Type B pancreatic cell (in vitro differentiated cells): Measurements from ENCODE around the gene H1-8. TPM values are rescaled to one million over a fixed set of nuclear protein-coding genes. Genes with fewer than 3 reads are reported as not detected.
"Not testable (repeated sequence)": the region's sequence is repeated elsewhere in the genome, so short reads cannot be mapped to it uniquely, and the experiment has no call there.

Experiments
- DNase-seq: peaks from one replicate; pipeline ENCODE4 v3.0.0; 2021; ENCODE audit warnings: mixed read lengths; ENCODE audit not compliant: unreplicated experiment; ENCODE audit errors: extremely low spot score
- H3K27ac Mint-ChIP-seq: 2 replicates; pipeline ENCODE4 v1.8.0; 2021; ENCODE audit warnings: mild to moderate bottlenecking, mixed read lengths
- H3K27me3 Mint-ChIP-seq: 2 replicates; pipeline ENCODE4 v1.8.0; 2021; ENCODE audit warnings: mixed read lengths
- H3K36me3 Mint-ChIP-seq: 2 replicates; pipeline ENCODE4 v1.8.0; 2021; ENCODE audit warnings: mixed read lengths
- H3K4me1 Mint-ChIP-seq: one replicate; pipeline ENCODE4 v1.8.0; 2021; ENCODE audit warnings: mixed read lengths; ENCODE audit not compliant: unreplicated experiment
- H3K4me3 Mint-ChIP-seq: 2 replicates; pipeline ENCODE4 v1.8.0; 2021; ENCODE audit warnings: mild to moderate bottlenecking, mixed read lengths
- H3K9me3 Mint-ChIP-seq: 2 replicates; pipeline ENCODE4 v1.8.0; 2021; ENCODE audit warnings: mixed read lengths
- CTCF ChIP-seq: fragments of 200-600 bp; sonication (generic); conservative IDR thresholded peaks from 2 replicates; pipeline ENCODE4 v1.5.0; 2021; ENCODE audit warnings: antibody characterized with exemption, mild to moderate bottlenecking
- long read RNA-seq: library from polyadenylated mRNA; unstranded; transcript quantifications from one replicate; pipeline ENCODE4 v2.0.0, GENCODE V29; 2020
- total RNA-seq: library from RNA; stranded (reverse); gene quantifications from 2 replicates; pipeline ENCODE4 v1.2.1, GENCODE V29; 2021; ENCODE audit warnings: low replicate concordance

Gene H1-8
- not detected in 2 replicates for total RNA-seq
- long read RNA-seq: 0 reads

GRCh38 chr3:129543156-129543790, at the start of gene H1-8:
Gene H1-8 (plus strand): TSS chr3:129543175. CDS start chr3:129543219, 44 bp downstream.
- Mint-ChIP-seq H3K9me3 (no peaks in the 10 kb centered on the region), H3K27ac (no peak within 1 kb of the TSS), H3K27me3 (no peaks in the 10 kb centered on the region), H3K4me3 (no peak within 1 kb of the TSS), H3K4me1 (peaks cover 11% of the 10 kb centered on the region), H3K36me3 (no peaks in the 10 kb centered on the region)
- no peak for TF ChIP-seq CTCF
- no peak for DNase-seq

- H3K4me3 Mint-ChIP-seq: no peak overlapping the region
- no peaks in the 10 kb centered on the region for H3K27me3 Mint-ChIP-seq
- peaks cover 8% of the 10 kb centered on the region for H3K4me1 Mint-ChIP-seq
- DNase-seq: no peak
- H3K9me3 Mint-ChIP-seq: no peaks in the 10 kb centered on the region
- H3K27ac Mint-ChIP-seq: no peak overlapping the region
- no peak for TF ChIP-seq CTCF
- H3K36me3 Mint-ChIP-seq: peaks cover 15% of the 10 kb centered on the region
Observed at GRCh38 chr3:129493206-129493605, 49.8 kb upstream of the H1-8 start.

GRCh38 chr3:129494499-129494898, 48.5 kb upstream of the H1-8 start:
- H3K4me1 Mint-ChIP-seq, H3K27ac Mint-ChIP-seq, H3K27me3 Mint-ChIP-seq, DNase-seq, H3K9me3 Mint-ChIP-seq, H3K4me3 Mint-ChIP-seq: not testable (repeated sequence)
- H3K36me3 Mint-ChIP-seq: peaks cover 15% of the 10 kb centered on the region

- not testable (repeated sequence) for H3K4me1 Mint-ChIP-seq, H3K27ac Mint-ChIP-seq, DNase-seq, H3K27me3 Mint-ChIP-seq, H3K9me3 Mint-ChIP-seq, H3K4me3 Mint-ChIP-seq
- peaks cover 15% of the 10 kb centered on the region for H3K36me3 Mint-ChIP-seq
Observed at GRCh38 chr3:129495006-129495639, 47.9 kb upstream of the H1-8 start.

- H3K4me1 Mint-ChIP-seq, H3K27ac Mint-ChIP-seq, H3K9me3 Mint-ChIP-seq, H3K4me3 Mint-ChIP-seq, H3K36me3 Mint-ChIP-seq, H3K27me3 Mint-ChIP-seq, DNase-seq: not testable (repeated sequence)
Observed at GRCh38 chr3:129497876-129498275, 45.1 kb upstream of the H1-8 start.

GRCh38 chr3:129498603-129499488, 44.1 kb upstream of the H1-8 start:
- not testable (repeated sequence) for H3K4me1 Mint-ChIP-seq, H3K4me3 Mint-ChIP-seq, DNase-seq, H3K36me3 Mint-ChIP-seq, H3K27me3 Mint-ChIP-seq, H3K9me3 Mint-ChIP-seq, H3K27ac Mint-ChIP-seq

GRCh38 chr3:129499604-129500333, 43.2 kb upstream of the H1-8 start:
- H3K4me1 Mint-ChIP-seq, H3K4me3 Mint-ChIP-seq, H3K27me3 Mint-ChIP-seq, DNase-seq, H3K27ac Mint-ChIP-seq, H3K36me3 Mint-ChIP-seq, H3K9me3 Mint-ChIP-seq: not testable (repeated sequence)
